HepG2 (cell line): ENCODE data around the gene SEMA3F. TPM values are rescaled to one million over a fixed set of nuclear protein-coding genes. Genes with fewer than 3 reads are reported as not detected.

Experiments
- microRNA counts: library from miRNA; unstranded; fragments of <30 nt; microRNA quantifications from one replicate; lab custom pipeline; 2015
- microRNA-seq: library from miRNA; unstranded; fragments of <30 nt; microRNA quantifications from one replicate; pipeline ENCODE4, GENCODE V29; 2020
- polyA plus RNA-seq, 8 experiments: library from polyadenylated mRNA; depleted of rRNA in 3 of 8; stranded (reverse) in 7 of 8; unstranded in 1 of 8; fragments of >200 nt; fragmentation: Illumina TruSeq in 4 of 8; extraction: Trizol in 4 of 8; gene quantifications; 2 replicates each; pipeline versions ENCODE4 v1.2.1 to v1.2.3, GENCODE V29; 2011 to 2016; ENCODE audit warnings: low read depth in 4 of 8, missing spikeins in 1 of 8, mixed read lengths in 1 of 8; ENCODE audit not compliant: insufficient read depth in 1 of 8
- small RNA-seq, 3 experiments: library from RNA; depleted of rRNA; stranded (forward); fragments of <200 nt; gene quantifications; one replicate each; pipeline ENCODE3, GENCODE V24; 2012; ENCODE audit warnings: low read depth in 2 of 3, low replicate concordance in 1 of 3; ENCODE audit not compliant: insufficient read length in 3 of 3, insufficient read depth in 2 of 3
- total RNA-seq, 5 experiments: library from RNA; depleted of rRNA; stranded (reverse); fragments of >200 nt; fragmentation: Illumina TruSeq; extraction: Trizol; gene quantifications; 2 replicates each; pipeline ENCODE4 v1.2.3, GENCODE V29; 2016; ENCODE audit warnings: low read depth in 1 of 5

The SEMA3F gene
- total and polyA plus RNA-seq, 2 of the 13 experiments (the other 11 are each of a cell fraction or from before 2014, with no cell fraction given), result 7.6 to 17.2 TPM

MicroRNA genes within 50 kb of the gene (microRNA counts, 767-probe panel; counts per million panel counts)
- microRNA hsa-miR-566 (lab: Ali Mortazavi, UCI), result not detected

Small RNA genes lying within 50 kb of the gene (microRNA-seq; reads per million reads assigned to microRNA genes)
- gene MIR566 (not detected), gene MIR5787 (not detected)

Small RNA genes lying within 50 kb of the gene (small RNA-seq; reads per million reads assigned to genes)
- 0 reads per million in 3 experiments for gene MIR566
- gene MIR5787, result 0 reads per million in 3 experiments

Other genes starting within 250 kb of the SEMA3F start
- 8.8 and 9.0 TPM in 2 replicates for gene MON1A, start 225.5 kb upstream of the SEMA3F start, total RNA-seq (2016; rRNA removed; fragmentation: Illumina TruSeq; extraction: Trizol)
- 4.6 and 7.0 TPM in 2 replicates for gene MON1A, start 225.5 kb upstream of the SEMA3F start, polyA plus RNA-seq (2011; rRNA removed)
- 51.6 and 86.1 TPM in 2 replicates for gene RBM6, start 215.2 kb upstream of the SEMA3F start, total RNA-seq (2016; rRNA removed; fragmentation: Illumina TruSeq; extraction: Trizol)
- gene RBM6, start 215.2 kb upstream of the SEMA3F start, polyA plus RNA-seq (2011; rRNA removed), result 72.7 and 90.4 TPM in 2 replicates
- gene RBM5, start 66.4 kb upstream of the SEMA3F start, total RNA-seq (2016; rRNA removed; fragmentation: Illumina TruSeq; extraction: Trizol), result 65.0 and 106 TPM in 2 replicates
- 204 and 254 TPM in 2 replicates for gene RBM5, start 66.4 kb upstream of the SEMA3F start, polyA plus RNA-seq (2011; rRNA removed)
- 0.15 TPM in 1 of 2 replicates, not detected in the other for gene GNAT1, start 36.3 kb downstream of the SEMA3F start, total RNA-seq (2016; rRNA removed; fragmentation: Illumina TruSeq; extraction: Trizol)
- 0.03 TPM in 1 of 2 replicates, not detected in the other for gene GNAT1, start 36.3 kb downstream of the SEMA3F start, polyA plus RNA-seq (2011; rRNA removed)
- gene SLC38A3, start 49.9 kb downstream of the SEMA3F start, total RNA-seq (2016; rRNA removed; fragmentation: Illumina TruSeq; extraction: Trizol), result 14.3 and 29.8 TPM in 2 replicates
- 164 and 247 TPM in 2 replicates for gene SLC38A3, start 49.9 kb downstream of the SEMA3F start, polyA plus RNA-seq (2011; rRNA removed)
- gene GNAI2, start 80.9 kb downstream of the SEMA3F start, total RNA-seq (2016; rRNA removed; fragmentation: Illumina TruSeq; extraction: Trizol), result 34.5 and 51.1 TPM in 2 replicates
- 66.1 and 66.2 TPM in 2 replicates for gene GNAI2, start 80.9 kb downstream of the SEMA3F start, polyA plus RNA-seq (2011; rRNA removed)
- 25.6 and 93.2 TPM in 2 replicates for gene SEMA3B, start 113.8 kb downstream of the SEMA3F start, total RNA-seq (2016; rRNA removed; fragmentation: Illumina TruSeq; extraction: Trizol)
- gene SEMA3B, start 113.8 kb downstream of the SEMA3F start, polyA plus RNA-seq (2011; rRNA removed), result 158 and 173 TPM in 2 replicates
- gene LSMEM2, start 123.8 kb downstream of the SEMA3F start, total RNA-seq (2016; rRNA removed; fragmentation: Illumina TruSeq; extraction: Trizol), result 0.07 TPM in 1 of 2 replicates, not detected in the other
- gene LSMEM2, start 123.8 kb downstream of the SEMA3F start, polyA plus RNA-seq (2011; rRNA removed), result 0.41 and 0.44 TPM in 2 replicates
- gene IFRD2, start 137.1 kb downstream of the SEMA3F start, total RNA-seq (2016; rRNA removed; fragmentation: Illumina TruSeq; extraction: Trizol), result 81.4 and 96.1 TPM in 2 replicates
- gene IFRD2, start 137.1 kb downstream of the SEMA3F start, polyA plus RNA-seq (2011; rRNA removed), result 32.8 and 43.1 TPM in 2 replicates
- 5.5 and 5.9 TPM in 2 replicates for gene HYAL3, start 144.1 kb downstream of the SEMA3F start, total RNA-seq (2016; rRNA removed; fragmentation: Illumina TruSeq; extraction: Trizol)
- gene HYAL3, start 144.1 kb downstream of the SEMA3F start, polyA plus RNA-seq (2011; rRNA removed), result 10.4 and 12.9 TPM in 2 replicates
- 1.5 and 3.4 TPM in 2 replicates for gene NAA80, start 144.1 kb downstream of the SEMA3F start, total RNA-seq (2016; rRNA removed; fragmentation: Illumina TruSeq; extraction: Trizol)
- gene NAA80, start 144.1 kb downstream of the SEMA3F start, polyA plus RNA-seq (2011; rRNA removed), result 8.7 and 13.1 TPM in 2 replicates
- gene HYAL1, start 148.2 kb downstream of the SEMA3F start, total RNA-seq (2016; rRNA removed; fragmentation: Illumina TruSeq; extraction: Trizol), result 50.5 and 76.5 TPM in 2 replicates
- gene HYAL1, start 148.2 kb downstream of the SEMA3F start, polyA plus RNA-seq (2011; rRNA removed), result 193 and 218 TPM in 2 replicates
- 40.9 and 76.2 TPM in 2 replicates for gene HYAL2, start 167.4 kb downstream of the SEMA3F start, total RNA-seq (2016; rRNA removed; fragmentation: Illumina TruSeq; extraction: Trizol)
- 102 and 144 TPM in 2 replicates for gene HYAL2, start 167.4 kb downstream of the SEMA3F start, polyA plus RNA-seq (2011; rRNA removed)
- 35.9 and 36.7 TPM in 2 replicates for gene TUSC2, start 172.9 kb downstream of the SEMA3F start, total RNA-seq (2016; rRNA removed; fragmentation: Illumina TruSeq; extraction: Trizol)
- gene TUSC2, start 172.9 kb downstream of the SEMA3F start, polyA plus RNA-seq (2011; rRNA removed), result 38.5 and 39.1 TPM in 2 replicates
- gene RASSF1, start 185.5 kb downstream of the SEMA3F start, total RNA-seq (2016; rRNA removed; fragmentation: Illumina TruSeq; extraction: Trizol), result 7.7 and 10.2 TPM in 2 replicates
- 27.5 and 28.6 TPM in 2 replicates for gene RASSF1, start 185.5 kb downstream of the SEMA3F start, polyA plus RNA-seq (2011; rRNA removed)
- gene ZMYND10, start 190.4 kb downstream of the SEMA3F start, total RNA-seq (2016; rRNA removed; fragmentation: Illumina TruSeq; extraction: Trizol), result 0.49 and 0.60 TPM in 2 replicates
- 0.74 and 1.8 TPM in 2 replicates for gene ZMYND10, start 190.4 kb downstream of the SEMA3F start, polyA plus RNA-seq (2011; rRNA removed)
- gene NPRL2, start 195.5 kb downstream of the SEMA3F start, total RNA-seq (2016; rRNA removed; fragmentation: Illumina TruSeq; extraction: Trizol), result 25.3 and 30.6 TPM in 2 replicates
- gene NPRL2, start 195.5 kb downstream of the SEMA3F start, polyA plus RNA-seq (2011; rRNA removed), result 51.4 and 52.7 TPM in 2 replicates
- 9.1 and 17.2 TPM in 2 replicates for gene CYB561D2, start 195.5 kb downstream of the SEMA3F start, total RNA-seq (2016; rRNA removed; fragmentation: Illumina TruSeq; extraction: Trizol)
- 11.1 and 13.0 TPM in 2 replicates for gene CYB561D2, start 195.5 kb downstream of the SEMA3F start, polyA plus RNA-seq (2011; rRNA removed)
- gene TMEM115, start 204.2 kb downstream of the SEMA3F start, total RNA-seq (2016; rRNA removed; fragmentation: Illumina TruSeq; extraction: Trizol), result 15.2 and 30.7 TPM in 2 replicates
- 22.1 and 31.0 TPM in 2 replicates for gene TMEM115, start 204.2 kb downstream of the SEMA3F start, polyA plus RNA-seq (2011; rRNA removed)